Endothelial cell of umbilical vein (primary cell): ENCODE measurements around the gene ASB1.

Experiments
- EZH2 ChIP-seq: IDR thresholded peaks from 2 replicates; pipeline ENCODE4 v1.6.1; 2012; ENCODE audit warnings: borderline replicate concordance, low read depth, mild to moderate bottlenecking, moderate library complexity, low read length, inconsistent platforms; ENCODE audit not compliant: severe bottlenecking
- FOS ChIP-seq: IDR thresholded peaks from 2 replicates; pipeline ENCODE4 v1.6.1; 2011; ENCODE audit warnings: mild to moderate bottlenecking, low read length, moderate library complexity, borderline replicate concordance; ENCODE audit not compliant: insufficient read depth
- GATA2 ChIP-seq: IDR thresholded peaks from 2 replicates; pipeline ENCODE4 v1.7.0; 2011; ENCODE audit warnings: low read depth, mild to moderate bottlenecking, moderate library complexity, mixed read lengths, low read length; ENCODE audit not compliant: insufficient read length, insufficient read depth
- JUN ChIP-seq: IDR thresholded peaks from 2 replicates; pipeline ENCODE4 v1.6.1; 2011; ENCODE audit warnings: borderline replicate concordance, low read depth; ENCODE audit not compliant: insufficient read length, insufficient read depth
- MYC ChIP-seq: IDR thresholded peaks from one replicate; pipeline ENCODE4 v1.6.1; 2011; ENCODE audit warnings: mild to moderate bottlenecking, low read depth, low read length
- POLR2A ChIP-seq: IDR thresholded peaks from 2 replicates; pipeline ENCODE4 v1.6.1; 2012; ENCODE audit warnings: low read depth, mild to moderate bottlenecking, control low read depth, low read length
- POLR2AphosphoS5 ChIP-seq: IDR thresholded peaks from 2 replicates; pipeline ENCODE4 v1.6.1; 2012; ENCODE audit warnings: low read depth, mild to moderate bottlenecking, control low read depth, low read length, moderate library complexity; ENCODE audit not compliant: insufficient read depth
- TF ChIP-seq, protein P1 (sequence below), 2 donors: IDR thresholded peaks; 1 replicate in 1 of 2; 2 replicates in 1 of 2; pipeline ENCODE4 v1.5.1; 2011; ENCODE audit warnings: low read length in 2 of 2, mild to moderate bottlenecking in 2 of 2, moderate library complexity in 2 of 2, control low read depth in 1 of 2, inconsistent platforms in 1 of 2, low read depth in 1 of 2; ENCODE audit not compliant: insufficient read depth in 1 of 2; ENCODE audit errors: extremely low read depth in 1 of 2

GRCh38 chr2:238387332-238387731 is 39.4 kb upstream of the ASB1 start:
- no peak for TF ChIP-seq POLR2AphosphoS5
- no peak for TF ChIP-seq POLR2A
- no peak for TF ChIP-seq FOS
- TF ChIP-seq, protein P1, sequence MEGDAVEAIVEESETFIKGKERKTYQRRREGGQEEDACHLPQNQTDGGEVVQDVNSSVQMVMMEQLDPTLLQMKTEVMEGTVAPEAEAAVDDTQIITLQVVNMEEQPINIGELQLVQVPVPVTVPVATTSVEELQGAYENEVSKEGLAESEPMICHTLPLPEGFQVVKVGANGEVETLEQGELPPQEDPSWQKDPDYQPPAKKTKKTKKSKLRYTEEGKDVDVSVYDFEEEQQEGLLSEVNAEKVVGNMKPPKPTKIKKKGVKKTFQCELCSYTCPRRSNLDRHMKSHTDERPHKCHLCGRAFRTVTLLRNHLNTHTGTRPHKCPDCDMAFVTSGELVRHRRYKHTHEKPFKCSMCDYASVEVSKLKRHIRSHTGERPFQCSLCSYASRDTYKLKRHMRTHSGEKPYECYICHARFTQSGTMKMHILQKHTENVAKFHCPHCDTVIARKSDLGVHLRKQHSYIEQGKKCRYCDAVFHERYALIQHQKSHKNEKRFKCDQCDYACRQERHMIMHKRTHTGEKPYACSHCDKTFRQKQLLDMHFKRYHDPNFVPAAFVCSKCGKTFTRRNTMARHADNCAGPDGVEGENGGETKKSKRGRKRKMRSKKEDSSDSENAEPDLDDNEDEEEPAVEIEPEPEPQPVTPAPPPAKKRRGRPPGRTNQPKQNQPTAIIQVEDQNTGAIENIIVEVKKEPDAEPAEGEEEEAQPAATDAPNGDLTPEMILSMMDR (IDR thresholded peaks at IDR 0.05; ENCODE audit: extremely low read depth in 1 of 2, insufficient read depth in 1 of 2, low read depth in 1 of 2, low read length in 2 of 2): no peak
- TF ChIP-seq MYC: no peak
- no peak for TF ChIP-seq GATA2
- TF ChIP-seq JUN: no peak
- no peak for TF ChIP-seq EZH2
